Uterus (tissue), 4 donors: ENCODE results near the gene ZFP36L2. TPM values are rescaled to one million over a fixed set of nuclear protein-coding genes. Genes with fewer than 3 reads are reported as not detected.

Experiments
- DNase-seq, 2 donors: peaks; one replicate each; pipeline ENCODE4 v3.0.0-alpha.2; 2019 to 2020
- H3K27ac ChIP-seq, 2 donors: fragments of 200-600 bp; sonication (generic); 1 replicate in 1 of 2; 2 replicates in 1 of 2; pipeline ENCODE4 v1.5.1; 2016 to 2018
- H3K27me3 ChIP-seq, 2 donors: fragments of 200-600 bp; sonication (generic); one replicate each; pipeline ENCODE4 v1.5.1; 2018 to 2019; ENCODE audit warnings: control low read depth in 1 of 2
- H3K36me3 ChIP-seq, 2 donors: fragments of 200-600 bp; sonication (generic); one replicate each; pipeline ENCODE4 v1.5.1; 2019; ENCODE audit warnings: control low read depth in 1 of 2
- H3K4me1 ChIP-seq, 2 donors: fragments of 200-600 bp; sonication (generic); one replicate each; pipeline ENCODE4 v1.5.1; 2018 to 2019; ENCODE audit warnings: control low read depth in 1 of 2
- H3K4me3 ChIP-seq, 2 donors: fragments of 200-600 bp; sonication (generic); 1 replicate in 1 of 2; 2 replicates in 1 of 2; pipeline ENCODE4 v1.5.1; 2018 to 2019; ENCODE audit warnings: mild to moderate bottlenecking in 1 of 2
- H3K9me3 ChIP-seq, 2 donors: fragments of 200-600 bp; sonication (generic); one replicate each; pipeline ENCODE4 v1.5.1; 2019; ENCODE audit warnings: control low read depth in 1 of 2
- POLR2A ChIP-seq, 2 donors: fragments of 450-650 bp; IDR thresholded peaks; one replicate each; pipeline ENCODE4 v1.6.1; 2016; ENCODE audit warnings: antibody characterized with exemption in 2 of 2, mild to moderate bottlenecking in 1 of 2, moderate library complexity in 1 of 2
- intact Hi-C: fragments of 100-400 bp; cut with DNase I; formaldehyde crosslinking; loops from one replicate; pipeline ENCODE4 v1.15.1; 2023; ENCODE audit warnings: low total_unique reads
- total RNA-seq, 4 donors: library from RNA; depleted of rRNA in 3 of 4; stranded (reverse); fragments of >200 nt in 3 of 4; gene quantifications; one replicate each; pipeline versions ENCODE4 v1.1.0 to v1.2.4, GENCODE V29; 2014 to 2023
- TF ChIP-seq, protein P1 (sequence below), 4 experiments: fragments of 200-600 bp in 2 of 4; fragments of 450-650 bp in 2 of 4; sonication (generic) in 2 of 4; IDR thresholded peaks; one replicate each; pipeline ENCODE4 v1.5.1; 2016 to 2019; ENCODE audit warnings: antibody characterized with exemption in 4 of 4, mild to moderate bottlenecking in 2 of 4, moderate library complexity in 1 of 4
- donor health status: DM: yes; HTN: yes; CAD: no.

The ZFP36L2 gene
- total RNA-seq, 4 donors from 2014 or later: 18.2 to 209 (median 67.2) TPM

- intact Hi-C loops: no loop called here
- Histone ChIP-seq H3K4me3 (no peak overlapping the region), H3K36me3 (no peaks in the 10 kb centered on the region), H3K27ac (peak overlapping the region; percentile 92 to 95), H3K9me3 (no peaks in the 10 kb centered on the region), H3K4me1 (no peaks in the 10 kb centered on the region), H3K27me3 (no peaks in the 10 kb centered on the region)
- DNase-seq: no peak
- TF ChIP-seq POLR2A (IDR thresholded peaks at IDR 0.05): no peak
These were observed 23.6 kb upstream of the ZFP36L2 start for GRCh38 chr2:43250015-43250414.

GRCh38 chr2:43248621-43249020 lies 22.2 kb upstream of the ZFP36L2 start:
- Histone ChIP-seq H3K27me3 (no peaks in the 10 kb centered on the region), H3K4me3 (no peak overlapping the region), H3K9me3 (no peaks in the 10 kb centered on the region), H3K4me1 (no peaks in the 10 kb centered on the region), H3K27ac (peak overlapping the region; percentile 18 to 92), H3K36me3 (no peaks in the 10 kb centered on the region)
- TF ChIP-seq, protein P1, sequence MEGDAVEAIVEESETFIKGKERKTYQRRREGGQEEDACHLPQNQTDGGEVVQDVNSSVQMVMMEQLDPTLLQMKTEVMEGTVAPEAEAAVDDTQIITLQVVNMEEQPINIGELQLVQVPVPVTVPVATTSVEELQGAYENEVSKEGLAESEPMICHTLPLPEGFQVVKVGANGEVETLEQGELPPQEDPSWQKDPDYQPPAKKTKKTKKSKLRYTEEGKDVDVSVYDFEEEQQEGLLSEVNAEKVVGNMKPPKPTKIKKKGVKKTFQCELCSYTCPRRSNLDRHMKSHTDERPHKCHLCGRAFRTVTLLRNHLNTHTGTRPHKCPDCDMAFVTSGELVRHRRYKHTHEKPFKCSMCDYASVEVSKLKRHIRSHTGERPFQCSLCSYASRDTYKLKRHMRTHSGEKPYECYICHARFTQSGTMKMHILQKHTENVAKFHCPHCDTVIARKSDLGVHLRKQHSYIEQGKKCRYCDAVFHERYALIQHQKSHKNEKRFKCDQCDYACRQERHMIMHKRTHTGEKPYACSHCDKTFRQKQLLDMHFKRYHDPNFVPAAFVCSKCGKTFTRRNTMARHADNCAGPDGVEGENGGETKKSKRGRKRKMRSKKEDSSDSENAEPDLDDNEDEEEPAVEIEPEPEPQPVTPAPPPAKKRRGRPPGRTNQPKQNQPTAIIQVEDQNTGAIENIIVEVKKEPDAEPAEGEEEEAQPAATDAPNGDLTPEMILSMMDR (IDR thresholded peaks at IDR 0.05): no peak
- no peak for TF ChIP-seq POLR2A (IDR thresholded peaks at IDR 0.05)
- intact Hi-C loops: no loop called here
- no peak for DNase-seq

GRCh38 chr2:43246641-43247040 lies 20.2 kb upstream of the ZFP36L2 start:
- no peak for TF ChIP-seq POLR2A (IDR thresholded peaks at IDR 0.05)
- TF ChIP-seq, protein P1 (IDR thresholded peaks at IDR 0.05): no peak
- H3K9me3 ChIP-seq: no peaks in the 10 kb centered on the region
- H3K36me3 ChIP-seq: no peaks in the 10 kb centered on the region
- no peak for DNase-seq
- H3K4me3 ChIP-seq: no peak overlapping the region
- peak overlapping the region in 1 of 2 donors; percentile 27 for H3K27ac ChIP-seq
- no peaks in the 10 kb centered on the region for H3K4me1 ChIP-seq
- intact Hi-C loops: no loop called here
- H3K27me3 ChIP-seq: no peaks in the 10 kb centered on the region

GRCh38 chr2:43241558-43241957 lies 15.2 kb upstream of the ZFP36L2 start:
- TF ChIP-seq, protein P1 (IDR thresholded peaks at IDR 0.05): no peak
- TF ChIP-seq POLR2A (IDR thresholded peaks at IDR 0.05): no peak
- Histone ChIP-seq H3K27ac (no peak overlapping the region), H3K36me3 (no peaks in the 10 kb centered on the region), H3K4me3 (no peak overlapping the region), H3K4me1 (no peaks in the 10 kb centered on the region), H3K27me3 (no peaks in the 10 kb centered on the region), H3K9me3 (no peaks in the 10 kb centered on the region)
- intact Hi-C loops: no loop called here
- DNase-seq: no peak

DNA sequence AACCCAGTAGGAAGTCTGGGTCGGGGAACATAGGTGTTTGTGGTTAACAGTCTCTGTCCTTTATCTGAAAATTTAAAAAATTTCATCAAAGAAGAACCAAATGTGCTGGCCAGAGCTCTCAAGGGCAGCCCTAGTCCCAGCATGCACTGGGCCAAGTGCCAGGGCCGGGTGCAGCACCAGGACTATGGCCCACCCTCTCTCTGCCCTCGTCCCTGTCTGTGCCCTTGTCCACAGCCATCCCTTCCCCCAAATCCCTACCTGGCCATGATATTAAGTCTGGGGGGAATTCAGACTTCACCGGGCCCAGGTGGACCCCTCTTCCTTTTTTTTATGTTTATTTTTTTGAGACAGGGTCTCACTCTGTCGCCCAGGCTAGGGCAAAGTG lies 14.4 kb upstream of the ZFP36L2 start:
- intact Hi-C loops: no loop called here
- H3K27me3 ChIP-seq: no peaks in the 10 kb centered on the region
- H3K36me3 ChIP-seq: no peaks in the 10 kb centered on the region
- peak overlapping the region in 1 of 2 donors; percentile 77 for H3K27ac ChIP-seq
- TF ChIP-seq, protein P1 (IDR thresholded peaks at IDR 0.05): no peak
- TF ChIP-seq POLR2A (IDR thresholded peaks at IDR 0.05): no peak
- H3K4me3 ChIP-seq: no peak overlapping the region
- no peak for DNase-seq
- H3K9me3 ChIP-seq: no peaks in the 10 kb centered on the region
- no peaks in the 10 kb centered on the region for H3K4me1 ChIP-seq
